NT2/D1 (cell line): ENCODE results near the gene BCAN.

Source experiments
- SUZ12 ChIP-seq: IDR thresholded peaks from 2 replicates; pipeline ENCODE4 v1.6.1; 2011; ENCODE audit not compliant: insufficient read length, insufficient read depth; ENCODE audit errors: extremely low read depth
- YY1 ChIP-seq: IDR thresholded peaks from 2 replicates; pipeline ENCODE4 v1.6.1; 2011; ENCODE audit not compliant: insufficient read length, insufficient read depth

GRCh38 chr1:156594190-156594589 lies 47.7 kb upstream of the BCAN start:
- TF ChIP-seq YY1 (no peak), SUZ12 (no peak)
